Mucosa of rectum (tissue), 2 donors: ENCODE measurements around the gene PANX3.

Experiments used
- H3K27ac ChIP-seq, 2 donors: one replicate each; pipeline ENCODE4 v1.7.0; 2013; ENCODE audit warnings: inconsistent platforms in 2 of 2, low read depth in 2 of 2, low read length in 2 of 2
- H3K27me3 ChIP-seq, 2 donors: one replicate each; pipeline ENCODE4 v1.7.0; 2013; ENCODE audit warnings: low read length in 2 of 2; ENCODE audit not compliant: control insufficient read depth in 2 of 2, insufficient read depth in 2 of 2
- H3K36me3 ChIP-seq, 2 donors: one replicate each; pipeline ENCODE4 v1.7.0; 2013; ENCODE audit warnings: low read length in 2 of 2; ENCODE audit not compliant: control insufficient read depth in 2 of 2, insufficient read depth in 2 of 2
- H3K4me1 ChIP-seq, 2 donors: one replicate each; pipeline ENCODE4 v1.7.0; 2013; ENCODE audit warnings: low read length in 2 of 2, mild to moderate bottlenecking in 1 of 2; ENCODE audit not compliant: control insufficient read depth in 2 of 2, insufficient read depth in 2 of 2
- H3K4me3 ChIP-seq, 2 donors: one replicate each; pipeline ENCODE4 v1.7.0; 2013; ENCODE audit warnings: low read length in 2 of 2
- H3K9ac ChIP-seq, 2 donors: one replicate each; pipeline ENCODE4 v1.7.0; 2013; ENCODE audit warnings: low read length in 2 of 2, low read depth in 1 of 2, mild to moderate bottlenecking in 1 of 2
- H3K9me3 ChIP-seq, 2 donors: one replicate each; pipeline ENCODE4 v1.7.0; 2013; ENCODE audit warnings: low read length in 2 of 2; ENCODE audit not compliant: control insufficient read depth in 2 of 2
- donor health status: healthy.
- donor health status: Normal muscosa, but diverticular disease.

Gene PANX3

DNA sequence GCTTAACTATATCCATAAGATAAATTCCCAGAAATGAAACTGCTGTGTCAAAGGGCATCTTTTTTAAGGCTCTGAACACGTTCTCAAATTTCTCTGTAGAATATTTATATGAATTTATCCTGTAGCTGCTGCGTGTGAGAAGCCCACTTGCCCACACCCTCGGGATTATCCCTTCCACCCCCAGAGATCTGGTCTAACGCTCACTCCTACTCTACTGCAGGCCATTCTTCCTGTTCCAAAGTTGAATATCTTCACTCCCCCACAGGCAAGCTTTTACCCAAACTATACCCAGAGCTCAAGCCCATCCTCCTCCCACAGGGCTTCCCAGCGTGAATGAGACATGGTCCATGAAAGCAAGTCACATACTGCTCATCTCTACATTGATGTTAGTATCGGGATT is 37.4 kb downstream of the PANX3 start:
- H3K9me3 ChIP-seq = no peaks in the 10 kb centered on the region
- peaks cover 0 to 4% of the 10 kb centered on the region in 2 donors for H3K4me1 ChIP-seq
- H3K9ac ChIP-seq = no peak overlapping the region
- no peak overlapping the region for H3K27ac ChIP-seq
- no peaks in the 10 kb centered on the region for H3K27me3 ChIP-seq
- peaks cover 28 to 32% of the 10 kb centered on the region in 2 donors for H3K36me3 ChIP-seq
- H3K4me3 ChIP-seq = no peak overlapping the region

DNA sequence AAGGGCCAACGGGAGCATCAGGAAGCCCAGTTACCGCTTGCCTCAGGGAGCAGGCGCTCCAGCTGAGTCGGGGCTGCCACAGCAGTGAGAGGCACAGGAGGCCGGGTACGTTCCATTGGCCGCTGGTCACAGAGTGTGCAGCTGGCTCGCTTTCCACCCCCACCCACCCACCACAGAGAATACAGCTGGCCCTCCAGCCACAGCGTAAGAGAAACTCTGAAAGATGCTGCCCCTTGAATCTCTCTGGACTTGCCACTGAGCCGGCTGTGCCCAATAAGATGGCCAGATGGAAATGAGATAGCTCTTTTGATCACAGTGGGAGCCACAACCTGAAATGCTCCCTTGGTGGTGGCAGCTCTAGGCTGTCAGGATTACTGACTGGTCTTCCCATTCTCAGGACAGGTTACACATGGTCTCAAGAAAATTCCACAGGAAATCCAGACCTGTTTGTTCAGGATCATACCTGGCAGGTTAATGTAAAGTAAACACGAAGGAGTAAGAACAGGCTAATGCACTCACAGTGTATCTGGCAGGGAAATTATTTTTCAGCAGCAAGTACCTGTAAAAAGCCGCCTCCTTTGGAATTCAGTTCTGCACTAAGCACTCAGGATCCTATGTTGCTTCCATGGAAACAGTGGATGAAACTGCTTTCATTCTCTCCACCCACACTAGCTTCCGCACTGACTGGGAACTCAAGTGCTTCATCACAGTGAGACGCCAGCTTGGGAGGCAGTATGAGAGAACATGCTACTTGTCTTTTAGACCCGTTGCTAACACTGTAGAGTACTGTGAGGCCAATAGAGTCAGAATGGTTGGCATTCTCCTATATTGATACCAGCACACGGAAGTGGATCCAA is 45.8 kb downstream of the PANX3 start:
- H3K27ac ChIP-seq = no peak overlapping the region
- no peaks in the 10 kb centered on the region for H3K4me1 ChIP-seq
- H3K9me3 ChIP-seq = no peaks in the 10 kb centered on the region
- no peak overlapping the region for H3K9ac ChIP-seq
- peaks cover 37 to 38% of the 10 kb centered on the region in 2 donors for H3K36me3 ChIP-seq
- H3K27me3 ChIP-seq = no peaks in the 10 kb centered on the region
- H3K4me3 ChIP-seq = no peak overlapping the region

GRCh38 chr11:124657904-124658303 is 46.7 kb downstream of the PANX3 start:
- H3K4me1 ChIP-seq = no peaks in the 10 kb centered on the region
- no peaks in the 10 kb centered on the region for H3K9me3 ChIP-seq
- no peak overlapping the region for H3K27ac ChIP-seq
- no peak overlapping the region for H3K9ac ChIP-seq
- no peaks in the 10 kb centered on the region for H3K27me3 ChIP-seq
- H3K36me3 ChIP-seq = peaks cover 36 to 37% of the 10 kb centered on the region in 2 donors
- no peak overlapping the region for H3K4me3 ChIP-seq

GRCh38 chr11:124658501-124658900 is 47.3 kb downstream of the PANX3 start:
- H3K27ac ChIP-seq = no peak overlapping the region

DNA sequence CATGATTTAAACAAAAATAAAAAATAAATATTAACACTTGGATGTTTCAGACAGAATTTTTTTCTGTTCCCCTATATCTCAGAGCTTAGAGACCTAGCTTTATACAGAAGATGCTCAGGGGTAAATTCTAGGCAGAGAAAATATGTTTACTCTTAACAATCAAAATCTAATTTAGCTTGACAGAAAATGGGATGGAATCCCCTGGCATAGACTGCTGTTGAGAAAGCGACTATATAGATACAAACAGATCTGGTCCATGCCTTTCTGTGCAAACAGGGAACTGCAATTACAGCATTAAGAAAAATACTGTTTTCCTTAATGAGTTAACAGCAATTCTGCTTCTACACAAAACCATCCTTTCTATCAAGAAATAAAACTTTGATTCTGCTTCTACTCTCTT is 47.8 kb downstream of the PANX3 start:
- no peaks in the 10 kb centered on the region for H3K27me3 ChIP-seq
- H3K36me3 ChIP-seq = peaks cover 26 to 28% of the 10 kb centered on the region in 2 donors
- H3K9me3 ChIP-seq = no peaks in the 10 kb centered on the region
- H3K9ac ChIP-seq = no peak overlapping the region
- H3K4me3 ChIP-seq = no peak overlapping the region
- H3K27ac ChIP-seq = no peak overlapping the region
- H3K4me1 ChIP-seq = no peaks in the 10 kb centered on the region

More at GRCh38 chr11:124658501-124658900, 47.3 kb downstream of the PANX3 start:
- H3K9me3 ChIP-seq = no peaks in the 10 kb centered on the region
- no peak overlapping the region for H3K9ac ChIP-seq
- H3K4me1 ChIP-seq = no peaks in the 10 kb centered on the region
- no peaks in the 10 kb centered on the region for H3K27me3 ChIP-seq
- H3K4me3 ChIP-seq = no peak overlapping the region
- H3K36me3 ChIP-seq = peaks cover 30 to 32% of the 10 kb centered on the region in 2 donors

- Histone ChIP-seq H3K36me3 (peaks cover 28 to 33% of the 10 kb centered on the region in 2 donors), H3K27me3 (no peaks in the 10 kb centered on the region), H3K27ac (no peak overlapping the region), H3K9me3 (no peaks in the 10 kb centered on the region), H3K4me3 (no peak overlapping the region), H3K4me1 (no peaks in the 10 kb centered on the region), H3K9ac (no peak overlapping the region)
These were observed 50.3 kb downstream of the PANX3 start for GRCh38 chr11:124661553-124661952.

- Histone ChIP-seq H3K27me3 (no peaks in the 10 kb centered on the region), H3K27ac (no peak overlapping the region), H3K4me3 (no peak overlapping the region), H3K9ac (no peak overlapping the region), H3K36me3 (peaks cover 33% of the 10 kb centered on the region in 2 donors), H3K9me3 (no peaks in the 10 kb centered on the region), H3K4me1 (no peaks in the 10 kb centered on the region)
These were observed 50.9 kb downstream of the PANX3 start for GRCh38 chr11:124662106-124662505.

GRCh38 chr11:124663861-124664260 is 52.6 kb downstream of the PANX3 start:
- Histone ChIP-seq H3K9ac (no peak overlapping the region), H3K27me3 (no peaks in the 10 kb centered on the region), H3K4me1 (no peaks in the 10 kb centered on the region), H3K4me3 (no peak overlapping the region), H3K36me3 (peaks cover 19 to 40% of the 10 kb centered on the region in 2 donors), H3K27ac (no peak overlapping the region), H3K9me3 (no peaks in the 10 kb centered on the region)

DNA sequence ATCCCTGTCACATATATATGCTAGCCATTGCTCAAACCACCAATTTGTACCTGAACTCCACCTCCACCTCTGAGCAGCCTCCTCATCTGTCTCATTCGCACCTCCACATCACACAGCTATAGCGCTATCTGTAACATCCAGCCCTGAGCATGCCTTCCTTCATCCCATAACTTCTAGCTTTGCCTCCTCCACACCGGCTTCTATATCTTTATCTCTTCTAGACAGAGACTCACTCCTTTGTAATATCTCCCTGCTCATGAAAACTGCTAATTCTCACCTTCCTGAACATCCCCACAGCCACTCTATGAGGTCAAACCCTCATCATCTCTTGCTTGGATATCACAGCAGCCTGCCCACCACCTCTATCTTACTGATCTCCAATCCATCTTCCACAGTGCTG is 56.4 kb downstream of the PANX3 start:
- Histone ChIP-seq H3K4me1 (peaks cover 3 to 16% of the 10 kb centered on the region in 2 donors), H3K27me3 (no peaks in the 10 kb centered on the region), H3K9ac (no peak overlapping the region), H3K36me3 (peaks cover 13 to 31% of the 10 kb centered on the region in 2 donors), H3K27ac (no peak overlapping the region), H3K9me3 (no peaks in the 10 kb centered on the region), H3K4me3 (no peak overlapping the region)

- H3K9me3 ChIP-seq = no peaks in the 10 kb centered on the region
- H3K4me1 ChIP-seq = peaks cover 3 to 21% of the 10 kb centered on the region in 2 donors
- H3K27ac ChIP-seq = no peak overlapping the region
These were observed 58.0 kb downstream of the PANX3 start for GRCh38 chr11:124669193-124669592.

More at GRCh38 chr11:124669193-124669592, 58.0 kb downstream of the PANX3 start:
- Histone ChIP-seq H3K4me3 (no peak overlapping the region), H3K36me3 (peaks cover 13 to 31% of the 10 kb centered on the region in 2 donors), H3K9ac (no peak overlapping the region), H3K27me3 (no peaks in the 10 kb centered on the region)
